KMS-11 (cell line): ENCODE results near the gene KIF6.

Experiments
- H2AFZ ChIP-seq: fragments of 200-600 bp; sonication (generic); 2 replicates; pipeline ENCODE4 v1.6.1; 2016; ENCODE audit warnings: antibody characterized with exemption, mixed run types, low read depth
- H3K27ac ChIP-seq: fragments of 200-600 bp; sonication (generic); 2 replicates; pipeline ENCODE4 v1.6.1; 2016; ENCODE audit warnings: mild to moderate bottlenecking, mixed run types
- H3K27me3 ChIP-seq: fragments of 200-600 bp; sonication (generic); 2 replicates; pipeline ENCODE4 v1.6.1; 2017; ENCODE audit warnings: mild to moderate bottlenecking, low read depth, mixed run types, moderate library complexity; ENCODE audit not compliant: insufficient read depth
- H3K36me3 ChIP-seq: fragments of 200-600 bp; sonication (generic); 2 replicates; pipeline ENCODE4 v1.6.1; 2017; ENCODE audit warnings: mild to moderate bottlenecking, mixed run types; ENCODE audit not compliant: insufficient read depth
- H3K4me1 ChIP-seq: fragments of 200-600 bp; sonication (generic); 2 replicates; pipeline ENCODE4 v1.6.1; 2016; ENCODE audit warnings: mild to moderate bottlenecking, low read depth, mixed run types; ENCODE audit not compliant: poor library complexity, severe bottlenecking
- H3K4me2 ChIP-seq: fragments of 200-600 bp; sonication (generic); 2 replicates; pipeline ENCODE4 v1.7.0; 2016; ENCODE audit warnings: mild to moderate bottlenecking, mixed run types
- H3K4me3 ChIP-seq: fragments of 200-600 bp; sonication (generic); IDR thresholded peaks from 2 replicates; pipeline ENCODE4 v1.6.1; 2017; ENCODE audit warnings: low read depth, low read length, mixed read lengths; ENCODE audit not compliant: insufficient read depth
- H3K79me2 ChIP-seq: fragments of 200-600 bp; sonication (generic); 2 replicates; pipeline ENCODE4 v1.6.1; 2016; ENCODE audit warnings: low read depth, mixed run types; ENCODE audit not compliant: insufficient read depth
- H3K9ac ChIP-seq: fragments of 200-600 bp; sonication (generic); 2 replicates; pipeline ENCODE4 v1.6.1; 2016; ENCODE audit warnings: mild to moderate bottlenecking, mixed run types
- H4K20me1 ChIP-seq: fragments of 200-600 bp; sonication (generic); 2 replicates; pipeline ENCODE4 v1.6.1; 2016; ENCODE audit warnings: mild to moderate bottlenecking, mixed run types; ENCODE audit not compliant: insufficient read depth
- CTCF ChIP-seq: fragments of 200-600 bp; sonication (generic); conservative IDR thresholded peaks from 2 replicates; pipeline ENCODE4 v1.6.1; 2017; ENCODE audit warnings: low read depth, mild to moderate bottlenecking, antibody characterized with exemption, low read length, moderate library complexity, mixed read lengths

The KIF6 gene

GRCh38 chr6:39646751-39647420 lies 78.3 kb downstream of the KIF6 start:
- H3K4me3 ChIP-seq = no peak overlapping the region

GRCh38 chr6:39642270-39642669 lies 82.9 kb downstream of the KIF6 start:
- Histone ChIP-seq H3K79me2 (no peaks in the 10 kb centered on the region), H3K36me3 (no peaks in the 10 kb centered on the region), H3K27me3 (no peaks in the 10 kb centered on the region), H3K4me2 (no peak overlapping the region), H2AFZ (no peak overlapping the region), H4K20me1 (no peaks in the 10 kb centered on the region), H3K4me3 (no peak overlapping the region), H3K27ac (no peak overlapping the region), H3K4me1 (no peaks in the 10 kb centered on the region), H3K9ac (no peak overlapping the region)
- no peak for TF ChIP-seq CTCF

More at GRCh38 chr6:39646751-39647420, 78.3 kb downstream of the KIF6 start:
- Histone ChIP-seq H3K9ac (no peak overlapping the region), H2AFZ (no peak overlapping the region), H3K27ac (no peak overlapping the region), H3K36me3 (no peaks in the 10 kb centered on the region), H3K79me2 (no peaks in the 10 kb centered on the region), H3K4me1 (no peaks in the 10 kb centered on the region), H3K27me3 (no peaks in the 10 kb centered on the region), H3K4me2 (no peak overlapping the region), H4K20me1 (no peaks in the 10 kb centered on the region)
- no peak for TF ChIP-seq CTCF

GRCh38 chr6:39638126-39638822 lies 86.9 kb downstream of the KIF6 start:
- no peaks in the 10 kb centered on the region for H3K27me3 ChIP-seq
- TF ChIP-seq CTCF = no peak
- no peak overlapping the region for H3K4me2 ChIP-seq
- no peaks in the 10 kb centered on the region for H3K36me3 ChIP-seq
- no peaks in the 10 kb centered on the region for H4K20me1 ChIP-seq
- no peaks in the 10 kb centered on the region for H3K79me2 ChIP-seq
- H2AFZ ChIP-seq = no peak overlapping the region
- H3K27ac ChIP-seq = no peak overlapping the region
- H3K9ac ChIP-seq = no peak overlapping the region
- no peak overlapping the region for H3K4me3 ChIP-seq
- H3K4me1 ChIP-seq = no peaks in the 10 kb centered on the region

GRCh38 chr6:39634646-39635341 lies 90.4 kb downstream of the KIF6 start:
- H3K79me2 ChIP-seq = no peaks in the 10 kb centered on the region
- no peak for TF ChIP-seq CTCF
- no peaks in the 10 kb centered on the region for H3K27me3 ChIP-seq
- no peak overlapping the region for H3K4me2 ChIP-seq
- H2AFZ ChIP-seq = no peak overlapping the region
- no peaks in the 10 kb centered on the region for H3K36me3 ChIP-seq
- no peaks in the 10 kb centered on the region for H4K20me1 ChIP-seq
- H3K4me3 ChIP-seq = no peak overlapping the region
- H3K9ac ChIP-seq = no peak overlapping the region
- H3K27ac ChIP-seq = no peak overlapping the region
- no peaks in the 10 kb centered on the region for H3K4me1 ChIP-seq
